SH-SY5Y (cell line): ENCODE results near the gene SMIM28.

ENCODE experiments used
- GATA2 ChIP-seq: IDR thresholded peaks from 2 replicates; pipeline ENCODE4 v1.6.1; 2011; ENCODE audit warnings: mild to moderate bottlenecking, low read depth, low read length
- GATA3 ChIP-seq: IDR thresholded peaks from 2 replicates; pipeline ENCODE4 v1.6.1; 2011; ENCODE audit warnings: low read depth, mild to moderate bottlenecking, low read length, moderate library complexity

Gene SMIM28

GRCh38 chr6:138357928-138358327 lies 19.8 kb upstream of the SMIM28 start:
- TF ChIP-seq GATA2: no peak
- no peak for TF ChIP-seq GATA3

GRCh38 chr6:138370631-138371451 lies 6.9 kb upstream of the SMIM28 start:
- TF ChIP-seq GATA3: no peak
- no peak for TF ChIP-seq GATA2

- TF ChIP-seq GATA3 (no peak), GATA2 (no peak)
These were observed 6.3 kb upstream of the SMIM28 start for GRCh38 chr6:138371452-138371711.

- TF ChIP-seq GATA3 (no peak), GATA2 (no peak)
These were observed 6.0 kb upstream of the SMIM28 start for GRCh38 chr6:138371720-138372119.

- TF ChIP-seq GATA2 (no peak), GATA3 (no peak)
These were observed 4.8 kb upstream of the SMIM28 start for GRCh38 chr6:138372711-138373463.

GRCh38 chr6:138374230-138374629 lies 3.5 kb upstream of the SMIM28 start:
- TF ChIP-seq GATA2 (no peak), GATA3 (no peak)

GRCh38 chr6:138374815-138375214 lies 2.9 kb upstream of the SMIM28 start:
- no peak for TF ChIP-seq GATA3
- TF ChIP-seq GATA2: no peak

GRCh38 chr6:138377042-138377441 lies 663 bp upstream of the SMIM28 start:
- TF ChIP-seq GATA3 (no peak), GATA2 (no peak)

- no peak for TF ChIP-seq GATA3
- TF ChIP-seq GATA2: no peak
These were observed 758 bp downstream of the SMIM28 start for GRCh38 chr6:138378463-138378862.

GRCh38 chr6:138382498-138383265 lies 5.0 kb downstream of the SMIM28 start:
- no peak for TF ChIP-seq GATA2
- no peak for TF ChIP-seq GATA3

- TF ChIP-seq GATA2 (no peak), GATA3 (no peak)
These were observed 6.1 kb downstream of the SMIM28 start for GRCh38 chr6:138383776-138384175.

- TF ChIP-seq GATA3 (no peak), GATA2 (no peak)
These were observed 9.2 kb downstream of the SMIM28 start for GRCh38 chr6:138386897-138387296.

- TF ChIP-seq GATA2 (no peak), GATA3 (no peak)
These were observed 10.1 kb downstream of the SMIM28 start for GRCh38 chr6:138387577-138388368.

GRCh38 chr6:138389551-138389950 lies 11.8 kb downstream of the SMIM28 start:
- TF ChIP-seq GATA2: no peak
- TF ChIP-seq GATA3: no peak
